Karpas-422 (cell line): ENCODE data around the gene CLRN2. TPM values are rescaled to one million over a fixed set of nuclear protein-coding genes. Genes with fewer than 3 reads are reported as not detected.
A peak's percentile ranks its signal among the peaks of the same experiment; 100 is the strongest.
"Not testable (repeated sequence)": the region's sequence is repeated elsewhere in the genome, so short reads cannot be mapped to it uniquely, and the experiment has no call there.

Experiments
- DNase-seq: peaks from one replicate; pipeline ENCODE4 v3.0.0-alpha.2; 2015
- H2AFZ ChIP-seq: fragments of 200-600 bp; sonication (generic); 2 replicates; pipeline ENCODE4 v1.6.1; 2014; ENCODE audit warnings: antibody characterized with exemption, low read length, mixed read lengths
- H3K27ac ChIP-seq: fragments of 200-600 bp; sonication (generic); 2 replicates; pipeline ENCODE4 v1.5.1; 2014; ENCODE audit warnings: mild to moderate bottlenecking, low read length, moderate library complexity
- H3K27me3 ChIP-seq: fragments of 200-600 bp; sonication (generic); 2 replicates; pipeline ENCODE4 v1.6.1; 2014; ENCODE audit warnings: low read length, mixed read lengths
- H3K36me3 ChIP-seq: fragments of 200-600 bp; sonication (generic); 2 replicates; pipeline ENCODE4 v1.6.1; 2014; ENCODE audit warnings: low read length, mixed read lengths; ENCODE audit not compliant: insufficient read depth
- H3K4me1 ChIP-seq: fragments of 200-600 bp; sonication (generic); 2 replicates; pipeline ENCODE4 v1.6.1; 2014; ENCODE audit warnings: mild to moderate bottlenecking, low read length, mixed read lengths
- H3K4me2 ChIP-seq: fragments of 200-600 bp; sonication (generic); 2 replicates; pipeline ENCODE4 v1.6.1; 2014; ENCODE audit warnings: low read length, low read depth, mild to moderate bottlenecking; ENCODE audit not compliant: poor library complexity, severe bottlenecking
- H3K4me3 ChIP-seq: fragments of 200-600 bp; sonication (generic); 2 replicates; pipeline ENCODE4 v1.5.1; 2014; ENCODE audit warnings: mild to moderate bottlenecking, antibody characterized with exemption, low read length, mixed read lengths
- H3K79me2 ChIP-seq: fragments of 200-600 bp; sonication (generic); 2 replicates; pipeline ENCODE4 v1.6.1; 2014; ENCODE audit warnings: mild to moderate bottlenecking, low read length, mixed read lengths
- H3K9ac ChIP-seq: fragments of 200-600 bp; sonication (generic); 2 replicates; pipeline ENCODE4 v1.6.0; 2014; ENCODE audit warnings: low read length
- H3K9me2 ChIP-seq: fragments of 200-600 bp; sonication (generic), shearing (Covaris generic); replicated peaks from 2 replicates; pipeline ENCODE4 v1.6.0; 2014; ENCODE audit warnings: mild to moderate bottlenecking, low read length, moderate library complexity; ENCODE audit not compliant: insufficient read depth
- H3K9me3 ChIP-seq: fragments of 300-700, 200-600 bp; sonication (generic); 2 replicates; pipeline ENCODE4 v1.6.1; 2014; ENCODE audit warnings: low read length, mixed read lengths
- H4K20me1 ChIP-seq: fragments of 200-600 bp; sonication (generic); 2 replicates; pipeline ENCODE4 v1.6.1; 2014; ENCODE audit warnings: mild to moderate bottlenecking, antibody characterized with exemption, low read length, low read depth; ENCODE audit not compliant: insufficient read depth
- total RNA-seq: library from RNA; depleted of rRNA; stranded (reverse); fragments of >200 nt; shearing (Covaris generic); gene quantifications from 2 replicates; pipeline ENCODE4 v1.2.3, GENCODE V29; 2014; ENCODE audit warnings: low replicate concordance

The CLRN2 gene
- total RNA-seq, 1 experiment from 2014 or later: not detected

- peak overlapping the region; percentile 5; the same call in 1 of the 2 replicates for H3K4me3 ChIP-seq
- H2AFZ ChIP-seq: peak overlapping the region; percentile 64; the same call in 1 of the 2 replicates
- no peaks in the 10 kb centered on the region for H3K9me2 ChIP-seq
- no peak overlapping the region for H3K9ac ChIP-seq
- peak overlapping the region; percentile 29 for H3K4me2 ChIP-seq
- no peaks in the 10 kb centered on the region for H3K79me2 ChIP-seq
- no peaks in the 10 kb centered on the region for H3K36me3 ChIP-seq
- H3K9me3 ChIP-seq: no peaks in the 10 kb centered on the region
- peaks cover 11% of the 10 kb centered on the region for H3K4me1 ChIP-seq
- H4K20me1 ChIP-seq: no peaks in the 10 kb centered on the region
- peak; percentile 80 for DNase-seq
- H3K27ac ChIP-seq: no peak overlapping the region
- peaks cover 5% of the 10 kb centered on the region; the same call in 1 of the 2 replicates for H3K27me3 ChIP-seq
These were observed 8.7 kb downstream of the CLRN2 start for GRCh38 chr4:17523662-17524061.

- no peak overlapping the region for H3K9ac ChIP-seq
- peaks cover 11% of the 10 kb centered on the region for H3K4me1 ChIP-seq
- no peaks in the 10 kb centered on the region for H4K20me1 ChIP-seq
- H3K4me2 ChIP-seq: no peak overlapping the region
- H3K27ac ChIP-seq: no peak overlapping the region
- H3K36me3 ChIP-seq: no peaks in the 10 kb centered on the region
- no peaks in the 10 kb centered on the region for H3K9me2 ChIP-seq
- peaks cover 5% of the 10 kb centered on the region; the same call in 1 of the 2 replicates for H3K27me3 ChIP-seq
- no peak overlapping the region for H3K4me3 ChIP-seq
- no peak overlapping the region for H2AFZ ChIP-seq
- no peak for DNase-seq
- H3K9me3 ChIP-seq: no peaks in the 10 kb centered on the region
- no peaks in the 10 kb centered on the region for H3K79me2 ChIP-seq
These were observed 11.9 kb downstream of the CLRN2 start for GRCh38 chr4:17526695-17527477.

- H4K20me1 ChIP-seq: no peaks in the 10 kb centered on the region
- no peak overlapping the region for H3K4me2 ChIP-seq
- 0 out of 2 replicates have a peak, but pooled peaks cover 2% of the 10 kb centered on the region for H3K27me3 ChIP-seq
- no peak overlapping the region for H3K4me3 ChIP-seq
- no peak overlapping the region for H2AFZ ChIP-seq
- H3K79me2 ChIP-seq: no peaks in the 10 kb centered on the region
- no peak for DNase-seq
- no peaks in the 10 kb centered on the region for H3K36me3 ChIP-seq
- H3K4me1 ChIP-seq: peaks cover 6% of the 10 kb centered on the region
- H3K9me3 ChIP-seq: no peaks in the 10 kb centered on the region
- H3K9me2 ChIP-seq: no peaks in the 10 kb centered on the region
- H3K27ac ChIP-seq: no peak overlapping the region
- no peak overlapping the region for H3K9ac ChIP-seq
These were observed 13.7 kb downstream of the CLRN2 start for GRCh38 chr4:17528551-17529165.

- Histone ChIP-seq H3K9ac (no peak overlapping the region), H3K4me1 (no peaks in the 10 kb centered on the region), H3K27ac (no peak overlapping the region), H3K9me2 (no peaks in the 10 kb centered on the region), H3K4me2 (no peak overlapping the region), H4K20me1 (no peaks in the 10 kb centered on the region), H2AFZ (no peak overlapping the region), H3K9me3 (no peaks in the 10 kb centered on the region), H3K79me2 (no peaks in the 10 kb centered on the region), H3K4me3 (no peak overlapping the region), H3K27me3 (0 out of 2 replicates have a peak, but pooled peaks cover 2% of the 10 kb centered on the region), H3K36me3 (no peaks in the 10 kb centered on the region)
- no peak for DNase-seq
These were observed 16.7 kb downstream of the CLRN2 start for GRCh38 chr4:17531538-17532285.

- no peak for DNase-seq
- H3K27me3 ChIP-seq: no peaks in the 10 kb centered on the region
- no peaks in the 10 kb centered on the region for H4K20me1 ChIP-seq
- H3K36me3 ChIP-seq: no peaks in the 10 kb centered on the region
- no peaks in the 10 kb centered on the region for H3K79me2 ChIP-seq
- no peak overlapping the region for H3K27ac ChIP-seq
- no peaks in the 10 kb centered on the region for H3K9me2 ChIP-seq
- no peak overlapping the region for H2AFZ ChIP-seq
- H3K9me3 ChIP-seq: no peaks in the 10 kb centered on the region
- H3K4me2 ChIP-seq: no peak overlapping the region
- no peak overlapping the region for H3K9ac ChIP-seq
- H3K4me1 ChIP-seq: no peaks in the 10 kb centered on the region
- no peak overlapping the region for H3K4me3 ChIP-seq
These were observed 19.7 kb downstream of the CLRN2 start for GRCh38 chr4:17534705-17535104.

- H3K36me3 ChIP-seq: no peaks in the 10 kb centered on the region
- no peaks in the 10 kb centered on the region for H3K79me2 ChIP-seq
- H3K9ac ChIP-seq: no peak overlapping the region
- no peak for DNase-seq
- H3K27me3 ChIP-seq: no peaks in the 10 kb centered on the region
- H3K27ac ChIP-seq: no peak overlapping the region
- no peak overlapping the region for H3K4me3 ChIP-seq
- H3K4me2 ChIP-seq: no peak overlapping the region
- no peaks in the 10 kb centered on the region for H3K9me3 ChIP-seq
- H2AFZ ChIP-seq: no peak overlapping the region
- H3K9me2 ChIP-seq: no peaks in the 10 kb centered on the region
- no peaks in the 10 kb centered on the region for H3K4me1 ChIP-seq
- no peaks in the 10 kb centered on the region for H4K20me1 ChIP-seq
These were observed 20.3 kb downstream of the CLRN2 start for GRCh38 chr4:17535242-17535641.

GRCh38 chr4:17535906-17536305 lies 20.9 kb downstream of the CLRN2 start:
- no peaks in the 10 kb centered on the region for H3K36me3 ChIP-seq
- H3K9me2 ChIP-seq: no peaks in the 10 kb centered on the region
- peak; percentile 73 for DNase-seq

GRCh38 chr4:17537060-17537459 lies 22.1 kb downstream of the CLRN2 start:
- H3K79me2 ChIP-seq, H3K36me3 ChIP-seq, H3K27ac ChIP-seq, H4K20me1 ChIP-seq, H2AFZ ChIP-seq, H3K9me3 ChIP-seq, H3K4me3 ChIP-seq, DNase-seq, H3K9ac ChIP-seq, H3K27me3 ChIP-seq, H3K9me2 ChIP-seq, H3K4me1 ChIP-seq, H3K4me2 ChIP-seq: not testable (repeated sequence)

More at GRCh38 chr4:17535906-17536305, 20.9 kb downstream of the CLRN2 start:
- Histone ChIP-seq H2AFZ (no peak overlapping the region), H3K4me3 (no peak overlapping the region), H4K20me1 (no peaks in the 10 kb centered on the region), H3K9ac (no peak overlapping the region), H3K27ac (no peak overlapping the region), H3K4me2 (no peak overlapping the region), H3K27me3 (no peaks in the 10 kb centered on the region), H3K79me2 (no peaks in the 10 kb centered on the region), H3K9me3 (no peaks in the 10 kb centered on the region), H3K4me1 (no peaks in the 10 kb centered on the region)
